Measurements from ENCODE around the gene RAB33A.

GRCh38 chrX:130125091-130125874 lies 46.5 kb upstream of the RAB33A start:
- TF ChIP-seq CHAMP1 (IDR thresholded peaks at IDR 0.05) (no peak), CTCF (IDR thresholded peaks at IDR 0.05 in 2 of 3, conservative IDR thresholded peaks at IDR 0.05 in 1 of 3; ENCODE audit: insufficient read depth in 2 of 3, low read depth in 1 of 3, low read length in 3 of 3) (no peak), TEAD4 (IDR thresholded peaks at IDR 0.05; ENCODE audit: low read length) (no peak), TEAD4 (CRISPR knock-in tag; IDR thresholded peaks at IDR 0.05; ENCODE audit: borderline replicate concordance) (no peak), YY1 (IDR thresholded peaks at IDR 0.05; ENCODE audit: borderline replicate concordance in 1 of 3, control insufficient read depth in 1 of 3, extremely low read depth in 1 of 3, insufficient read depth in 3 of 3, insufficient read length in 1 of 3, insufficient replicate concordance in 2 of 3, low read depth in 1 of 3, low read length in 2 of 3) (no peak), KAT8 (IDR thresholded peaks at IDR 0.05; ENCODE audit: low read depth) (no peak), ARHGAP35 (IDR thresholded peaks at IDR 0.05; ENCODE audit: partially characterized antibody) (no peak), MTF1 (CRISPR knock-in tag; IDR thresholded peaks at IDR 0.05; ENCODE audit: borderline replicate concordance) (no peak), RBFOX2 (IDR thresholded peaks at IDR 0.05; ENCODE audit: low read depth, low read length) (no peak), GMEB1 (CRISPR knock-in tag; IDR thresholded peaks at IDR 0.05) (no peak), NFIC (IDR thresholded peaks at IDR 0.05) (no peak)
- TF ChIP-seq, protein P1, sequence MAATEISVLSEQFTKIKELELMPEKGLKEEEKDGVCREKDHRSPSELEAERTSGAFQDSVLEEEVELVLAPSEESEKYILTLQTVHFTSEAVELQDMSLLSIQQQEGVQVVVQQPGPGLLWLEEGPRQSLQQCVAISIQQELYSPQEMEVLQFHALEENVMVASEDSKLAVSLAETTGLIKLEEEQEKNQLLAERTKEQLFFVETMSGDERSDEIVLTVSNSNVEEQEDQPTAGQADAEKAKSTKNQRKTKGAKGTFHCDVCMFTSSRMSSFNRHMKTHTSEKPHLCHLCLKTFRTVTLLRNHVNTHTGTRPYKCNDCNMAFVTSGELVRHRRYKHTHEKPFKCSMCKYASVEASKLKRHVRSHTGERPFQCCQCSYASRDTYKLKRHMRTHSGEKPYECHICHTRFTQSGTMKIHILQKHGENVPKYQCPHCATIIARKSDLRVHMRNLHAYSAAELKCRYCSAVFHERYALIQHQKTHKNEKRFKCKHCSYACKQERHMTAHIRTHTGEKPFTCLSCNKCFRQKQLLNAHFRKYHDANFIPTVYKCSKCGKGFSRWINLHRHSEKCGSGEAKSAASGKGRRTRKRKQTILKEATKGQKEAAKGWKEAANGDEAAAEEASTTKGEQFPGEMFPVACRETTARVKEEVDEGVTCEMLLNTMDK (IDR thresholded peaks at IDR 0.05; ENCODE audit: borderline replicate concordance, insufficient read depth, low read depth, low read length, poor library complexity, severe bottlenecking), result no peak
- TF ChIP-seq, protein P2, sequence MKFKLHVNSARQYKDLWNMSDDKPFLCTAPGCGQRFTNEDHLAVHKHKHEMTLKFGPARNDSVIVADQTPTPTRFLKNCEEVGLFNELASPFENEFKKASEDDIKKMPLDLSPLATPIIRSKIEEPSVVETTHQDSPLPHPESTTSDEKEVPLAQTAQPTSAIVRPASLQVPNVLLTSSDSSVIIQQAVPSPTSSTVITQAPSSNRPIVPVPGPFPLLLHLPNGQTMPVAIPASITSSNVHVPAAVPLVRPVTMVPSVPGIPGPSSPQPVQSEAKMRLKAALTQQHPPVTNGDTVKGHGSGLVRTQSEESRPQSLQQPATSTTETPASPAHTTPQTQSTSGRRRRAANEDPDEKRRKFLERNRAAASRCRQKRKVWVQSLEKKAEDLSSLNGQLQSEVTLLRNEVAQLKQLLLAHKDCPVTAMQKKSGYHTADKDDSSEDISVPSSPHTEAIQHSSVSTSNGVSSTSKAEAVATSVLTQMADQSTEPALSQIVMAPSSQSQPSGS (CRISPR knock-in tag; IDR thresholded peaks at IDR 0.05), result no peak

Measured in K562 (cell line).